HepG2 (cell line): ENCODE measurements around the gene TMEM127. TPM values are rescaled to one million over a fixed set of nuclear protein-coding genes. Genes with fewer than 3 reads are reported as not detected.

ENCODE experiments used
- CENPT ChIP-seq: sonication (generic); formaldehyde crosslinking; IDR thresholded peaks from 2 replicates; pipeline ENCODE4 v1.8.0; 2022; ENCODE audit warnings: low read depth, mild to moderate bottlenecking, moderate library complexity, missing genetic modification reagents
- CREBL2 ChIP-seq: sonication (generic); formaldehyde crosslinking; IDR thresholded peaks from 2 replicates; pipeline ENCODE4 v1.8.1; 2023; ENCODE audit warnings: missing genetic modification reagents, mild to moderate bottlenecking, borderline replicate concordance
- GABPB1 ChIP-seq: IDR thresholded peaks from 2 replicates; pipeline ENCODE4 v1.6.1; 2016; ENCODE audit warnings: mild to moderate bottlenecking, missing genetic modification reagents, moderate library complexity, missing compliant biosample characterization
- GMEB2 ChIP-seq: IDR thresholded peaks from 2 replicates; pipeline ENCODE4 v1.6.1; 2016; ENCODE audit warnings: missing biosample characterization, missing genetic modification reagents, low read depth
- IRF1 ChIP-seq: sonication (generic); formaldehyde crosslinking; IDR thresholded peaks from 2 replicates; pipeline ENCODE4 v1.4.0; 2020; ENCODE audit warnings: low read depth, mild to moderate bottlenecking, missing genetic modification reagents
- KDM4B ChIP-seq: sonication (generic); formaldehyde crosslinking; IDR thresholded peaks from 2 replicates; pipeline ENCODE4 v1.4.0; 2020; ENCODE audit warnings: missing genetic modification reagents
- KDM5B ChIP-seq: sonication (generic); formaldehyde crosslinking; IDR thresholded peaks from 2 replicates; pipeline ENCODE4 v1.4.0; 2020; ENCODE audit warnings: missing genetic modification reagents, mild to moderate bottlenecking, borderline replicate concordance
- KLF6 ChIP-seq: IDR thresholded peaks from 2 replicates; pipeline ENCODE4 v1.8.0; 2016; ENCODE audit warnings: missing biosample characterization, missing genetic modification reagents
- NRL ChIP-seq: sonication (generic); formaldehyde crosslinking; IDR thresholded peaks from 2 replicates; pipeline ENCODE4 v1.5.0; 2020; ENCODE audit warnings: missing genetic modification reagents, mild to moderate bottlenecking, moderate library complexity, borderline replicate concordance
- PREB ChIP-seq: sonication (generic); formaldehyde crosslinking; IDR thresholded peaks from 2 replicates; pipeline ENCODE4 v1.4.0; 2020; ENCODE audit warnings: missing genetic modification reagents
- RARG ChIP-seq: sonication (generic); formaldehyde crosslinking; IDR thresholded peaks from 2 replicates; pipeline ENCODE4 v1.4.0; 2020; ENCODE audit warnings: low read depth, mild to moderate bottlenecking, missing genetic modification reagents
- REL ChIP-seq: sonication (generic); formaldehyde crosslinking; conservative IDR thresholded peaks from 2 replicates; pipeline ENCODE4 v1.8.0; 2022; ENCODE audit warnings: mild to moderate bottlenecking, missing genetic modification reagents, moderate library complexity
- RFXAP ChIP-seq: sonication (generic); formaldehyde crosslinking; IDR thresholded peaks from 2 replicates; pipeline ENCODE4 v1.4.0; 2020; ENCODE audit warnings: missing genetic modification reagents, borderline replicate concordance
- SMC3 ChIP-seq: IDR thresholded peaks from 2 replicates; pipeline ENCODE4 v1.6.1; 2011; ENCODE audit warnings: low read length, improper control_type of control experiment
- SOX13 ChIP-seq, 3 experiments: fragments of 450-650 bp in 1 of 3; sonication (generic) in 1 of 3; formaldehyde crosslinking in 1 of 3; IDR thresholded peaks in 2 of 3; conservative IDR thresholded peaks in 1 of 3; 2 replicates each; pipeline versions ENCODE4 v1.5.0 to v1.6.1; 2016 to 2020; ENCODE audit warnings: antibody characterized with exemption in 1 of 3, mild to moderate bottlenecking in 1 of 3, missing compliant biosample characterization in 1 of 3, missing genetic modification reagents in 1 of 3, moderate library complexity in 1 of 3
- TBL1XR1 ChIP-seq: fragments of 150-350 bp; IDR thresholded peaks from 2 replicates; pipeline ENCODE4 v1.6.1; 2014; ENCODE audit warnings: borderline replicate concordance, low read length; ENCODE audit not compliant: partially characterized antibody
- TEAD2 ChIP-seq: sonication (generic); formaldehyde crosslinking; IDR thresholded peaks from 2 replicates; pipeline ENCODE4 v1.9.0; 2021; ENCODE audit warnings: missing genetic modification reagents
- ZNF570 ChIP-seq: sonication (generic); formaldehyde crosslinking; IDR thresholded peaks from 2 replicates; pipeline ENCODE4 v1.4.0; 2020; ENCODE audit warnings: mild to moderate bottlenecking, missing genetic modification reagents, borderline replicate concordance
- polyA plus RNA-seq, 8 experiments: library from polyadenylated mRNA; depleted of rRNA in 3 of 8; stranded (reverse) in 7 of 8; unstranded in 1 of 8; fragments of >200 nt; fragmentation: Illumina TruSeq in 4 of 8; extraction: Trizol in 4 of 8; gene quantifications; 2 replicates each; pipeline versions ENCODE4 v1.2.1 to v1.2.3, GENCODE V29; 2011 to 2016; ENCODE audit warnings: low read depth in 4 of 8, missing spikeins in 1 of 8, mixed read lengths in 1 of 8; ENCODE audit not compliant: insufficient read depth in 1 of 8
- total RNA-seq, 5 experiments: library from RNA; depleted of rRNA; stranded (reverse); fragments of >200 nt; fragmentation: Illumina TruSeq; extraction: Trizol; gene quantifications; 2 replicates each; pipeline ENCODE4 v1.2.3, GENCODE V29; 2016; ENCODE audit warnings: low read depth in 1 of 5
- TF ChIP-seq, protein P1 (sequence below): sonication (generic); formaldehyde crosslinking; conservative IDR thresholded peaks from 2 replicates; pipeline ENCODE4 v1.4.0; 2020; ENCODE audit warnings: missing genetic modification reagents
- TF ChIP-seq, protein P2 (sequence below): sonication (generic); formaldehyde crosslinking; IDR thresholded peaks from 2 replicates; pipeline ENCODE4 v1.4.0; 2020; ENCODE audit warnings: missing genetic modification reagents

TMEM127 gene
- total and polyA plus RNA-seq, 2 of the 13 experiments (the other 11 are each of a cell fraction or from before 2014, with no cell fraction given): 21.5 to 33.9 TPM

DNA sequence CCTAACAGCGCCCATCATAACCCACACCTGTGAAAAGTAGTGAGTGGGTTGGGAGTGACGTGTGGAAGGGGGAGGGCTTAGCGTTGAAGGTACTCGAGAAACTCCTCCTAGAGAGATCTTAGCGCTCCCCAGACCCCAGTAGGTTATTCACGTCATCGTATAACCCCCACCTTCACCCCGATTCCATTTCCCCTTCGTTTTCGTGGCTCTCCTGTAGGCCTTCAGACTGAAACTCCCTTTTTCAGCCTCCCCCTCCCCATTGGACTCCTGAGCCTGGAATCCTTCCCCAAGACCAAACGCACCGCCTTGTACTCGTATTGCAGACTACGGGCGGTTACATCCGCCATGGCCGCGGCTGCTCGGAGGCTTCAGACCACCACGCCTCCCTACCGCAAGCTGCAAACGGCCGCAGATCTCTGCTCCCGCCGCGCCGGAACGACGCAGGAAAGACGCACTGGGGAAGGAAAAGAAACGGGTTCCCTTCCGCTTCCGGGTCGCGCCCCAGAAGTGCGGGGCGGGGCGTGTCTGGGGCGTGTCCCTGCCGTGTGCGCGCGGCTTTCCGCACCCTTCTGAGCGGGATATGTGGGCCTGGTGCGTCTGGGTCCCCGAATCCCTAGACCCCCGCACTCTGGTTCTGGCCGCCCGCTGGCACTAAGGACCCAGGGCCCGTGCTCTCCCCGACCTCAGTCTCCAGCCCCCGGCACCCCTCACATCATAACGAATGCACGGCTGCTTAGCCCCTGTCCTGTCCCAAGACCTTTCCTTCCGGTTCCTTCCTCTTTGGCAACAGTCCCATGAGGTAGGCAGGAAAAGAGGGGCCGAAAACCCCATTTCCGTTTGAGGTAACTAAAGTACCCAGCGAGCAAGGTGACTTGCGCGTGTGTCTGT lies 39.5 kb upstream of the TMEM127 start, which contains the start of gene SNRNP200 (continued):
- TF ChIP-seq CREBL2 (CRISPR knock-in tag) (peak; percentile 98; the same call in 1 of the 2 replicates), IRF1 (CRISPR knock-in tag) (0 out of 2 replicates have a peak, but pooled peaks have one; percentile 58), NRL (peak; percentile 97), KDM4B (CRISPR knock-in tag) (peak; percentile 56; the same call in 1 of the 2 replicates), RARG (CRISPR knock-in tag) (peak; percentile 92), TEAD2 (CRISPR knock-in tag) (peak; percentile 89; the same call in 1 of the 2 replicates), SOX13 (IDR thresholded peaks at IDR 0.05) (no peak), SOX13 (CRISPR knock-in tag; conservative IDR thresholded peaks at IDR 0.05 in 1 of 2, IDR thresholded peaks at IDR 0.05 in 1 of 2) (no peak; a peak in 1 of 4 replicates), ZNF570 (CRISPR knock-in tag) (peak; percentile 92; the same call in 1 of the 2 replicates), CENPT (no peak), KLF6 (peak; percentile 95), GMEB2 (CRISPR knock-in tag) (peak; percentile 83), GABPB1 (CRISPR knock-in tag) (peak; percentile 100), RFXAP (CRISPR knock-in tag) (peak; percentile 96), KDM5B (CRISPR knock-in tag) (peak; percentile 92), REL (CRISPR knock-in tag) (no peak), TBL1XR1 (peak; percentile 55), SMC3 (no peak), PREB (CRISPR knock-in tag) (no peak)
- TF ChIP-seq, protein P1, sequence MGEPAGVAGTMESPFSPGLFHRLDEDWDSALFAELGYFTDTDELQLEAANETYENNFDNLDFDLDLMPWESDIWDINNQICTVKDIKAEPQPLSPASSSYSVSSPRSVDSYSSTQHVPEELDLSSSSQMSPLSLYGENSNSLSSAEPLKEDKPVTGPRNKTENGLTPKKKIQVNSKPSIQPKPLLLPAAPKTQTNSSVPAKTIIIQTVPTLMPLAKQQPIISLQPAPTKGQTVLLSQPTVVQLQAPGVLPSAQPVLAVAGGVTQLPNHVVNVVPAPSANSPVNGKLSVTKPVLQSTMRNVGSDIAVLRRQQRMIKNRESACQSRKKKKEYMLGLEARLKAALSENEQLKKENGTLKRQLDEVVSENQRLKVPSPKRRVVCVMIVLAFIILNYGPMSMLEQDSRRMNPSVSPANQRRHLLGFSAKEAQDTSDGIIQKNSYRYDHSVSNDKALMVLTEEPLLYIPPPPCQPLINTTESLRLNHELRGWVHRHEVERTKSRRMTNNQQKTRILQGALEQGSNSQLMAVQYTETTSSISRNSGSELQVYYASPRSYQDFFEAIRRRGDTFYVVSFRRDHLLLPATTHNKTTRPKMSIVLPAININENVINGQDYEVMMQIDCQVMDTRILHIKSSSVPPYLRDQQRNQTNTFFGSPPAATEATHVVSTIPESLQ (CRISPR knock-in tag): peak; percentile 76
- TF ChIP-seq, protein P2, sequence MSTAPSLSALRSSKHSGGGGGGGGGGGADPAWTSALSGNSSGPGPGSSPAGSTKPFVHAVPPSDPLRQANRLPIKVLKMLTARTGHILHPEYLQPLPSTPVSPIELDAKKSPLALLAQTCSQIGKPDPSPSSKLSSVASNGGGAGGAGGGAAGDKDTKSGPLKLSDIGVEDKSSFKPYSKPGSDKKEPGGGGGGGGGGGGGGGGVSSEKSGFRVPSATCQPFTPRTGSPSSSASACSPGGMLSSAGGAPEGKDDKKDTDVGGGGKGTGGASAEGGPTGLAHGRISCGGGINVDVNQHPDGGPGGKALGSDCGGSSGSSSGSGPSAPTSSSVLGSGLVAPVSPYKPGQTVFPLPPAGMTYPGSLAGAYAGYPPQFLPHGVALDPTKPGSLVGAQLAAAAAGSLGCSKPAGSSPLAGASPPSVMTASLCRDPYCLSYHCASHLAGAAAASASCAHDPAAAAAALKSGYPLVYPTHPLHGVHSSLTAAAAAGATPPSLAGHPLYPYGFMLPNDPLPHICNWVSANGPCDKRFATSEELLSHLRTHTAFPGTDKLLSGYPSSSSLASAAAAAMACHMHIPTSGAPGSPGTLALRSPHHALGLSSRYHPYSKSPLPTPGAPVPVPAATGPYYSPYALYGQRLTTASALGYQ (CRISPR knock-in tag): peak; percentile 86
